K562 (cell line): Measurements from ENCODE around the gene BSX. TPM values are rescaled to one million over a fixed set of nuclear protein-coding genes. Genes with fewer than 3 reads are reported as not detected.

Source experiments
- ATAC-seq: fragments of 200-7000 bp; cut with Tn5 transposase; 3 replicates; pipeline ENCODE4 v1.9.1; 2020; ENCODE audit warnings: moderate library complexity
- BruUV-seq: library from RNA; stranded (reverse); fragments of 400-500 nt; replicated peaks from 2 replicates; lab custom pipeline; 2021; lab: Mats Ljungman, UMichigan
- CTCF ChIA-PET: fragments of 300-600 bp; formaldehyde crosslinking; extraction: SDS; loops from one replicate; lab custom pipeline; 2021; ENCODE audit warnings: low intra/inter-chr PET ratio; lab: Yijun Ruan, JAX
- POLR2A ChIA-PET: fragments of 300-600, 350-650 bp; sonication (Branson Sonifier 250); formaldehyde crosslinking; extraction: SDS; loops from one replicate; lab custom pipeline; 2021; ENCODE audit warnings: antibody characterized with exemption, inconsistent platforms; lab: Yijun Ruan, JAX
- DNase-seq, 4 experiments: peaks; one replicate each; pipeline versions ENCODE4 v3.0.0 to v3.0.0-alpha.2; 2011 to 2018; ENCODE audit warnings: low spot score in 3 of 4, mixed read lengths in 3 of 4; ENCODE audit errors: extremely low read depth in 1 of 4
- FAIRE-seq: peaks from 2 replicates; lab custom pipeline; 2011; peaks lifted over from hg19 to GRCh38; lab: Jason Lieb, UNC
- H2AFZ ChIP-seq: 2 replicates; pipeline ENCODE4 v1.6.0; 2011; ENCODE audit warnings: low read depth, low read length, control low read depth, inconsistent platforms
- H3K27ac ChIP-seq: fragments of 200-600 bp; 3 replicates; pipeline ENCODE4 v1.8.0; 2011; ENCODE audit warnings: low read depth, mild to moderate bottlenecking, control low read depth, inconsistent platforms, low read length, moderate library complexity, mixed read lengths; ENCODE audit errors: extremely low read depth
- H3K27me3 ChIP-seq, 2 experiments: fragments of 300-600 bp in 1 of 2; 2 replicates in 1 of 2; 3 replicates in 1 of 2; pipeline versions ENCODE4 v1.6.0 to v1.8.0; 2011; ENCODE audit warnings: inconsistent platforms in 2 of 2, low read length in 2 of 2, mild to moderate bottlenecking in 1 of 2, mixed read lengths in 1 of 2, moderate library complexity in 1 of 2; ENCODE audit not compliant: control insufficient read depth in 2 of 2, insufficient read depth in 2 of 2
- H3K36me3 ChIP-seq: fragments of 300-600 bp; 3 replicates; pipeline ENCODE4 v1.8.0; 2011; ENCODE audit warnings: mild to moderate bottlenecking, low read length, inconsistent platforms; ENCODE audit not compliant: control insufficient read depth, insufficient read depth
- H3K4me1 ChIP-seq, 2 experiments: fragments of 200-600 bp in 1 of 2; replicated peaks in 1 of 2; 2 replicates in 1 of 2; 3 replicates in 1 of 2; pipeline versions ENCODE4 v1.5.1 to v1.8.0; 2011; ENCODE audit warnings: inconsistent platforms in 2 of 2, low read length in 2 of 2, mild to moderate bottlenecking in 1 of 2, mixed read lengths in 1 of 2, moderate library complexity in 1 of 2; ENCODE audit not compliant: control insufficient read depth in 2 of 2, insufficient read depth in 2 of 2
- H3K4me2 ChIP-seq: 2 replicates; pipeline ENCODE4 v1.6.1; 2011; ENCODE audit warnings: low read length, control low read depth, inconsistent platforms, mixed read lengths; ENCODE audit not compliant: insufficient read depth
- H3K4me3 ChIP-seq: fragments of 200-600 bp; sonication (generic), shearing (Covaris generic); 2 replicates; pipeline ENCODE4 v1.5.1; 2016; ENCODE audit warnings: control low read depth, inconsistent platforms
- H3K79me2 ChIP-seq: fragments of 200-600 bp; 3 replicates; pipeline ENCODE4 v1.8.0; 2011; ENCODE audit warnings: low read length, inconsistent platforms; ENCODE audit not compliant: control insufficient read depth, insufficient read depth
- H3K9ac ChIP-seq, 2 experiments: 2 replicates each; pipeline versions ENCODE4 v1.6.0 to v1.6.1; 2011; ENCODE audit warnings: low read depth in 2 of 2, low read length in 2 of 2, control low read depth in 1 of 2, inconsistent platforms in 1 of 2, mild to moderate bottlenecking in 1 of 2, mixed read lengths in 1 of 2; ENCODE audit not compliant: insufficient read depth in 1 of 2
- H3K9me1 ChIP-seq: one replicate; pipeline ENCODE4 v1.6.0; 2011; ENCODE audit warnings: inconsistent platforms, mild to moderate bottlenecking, low read length, moderate library complexity; ENCODE audit not compliant: control insufficient read depth, insufficient read depth
- H3K9me3 ChIP-seq: replicated peaks from 2 replicates; pipeline ENCODE4 v1.5.1; 2011; ENCODE audit warnings: low read depth, low read length, inconsistent platforms; ENCODE audit not compliant: control insufficient read depth, insufficient read depth
- H4K20me1 ChIP-seq: replicated peaks from 2 replicates; pipeline ENCODE4 v1.6.1; 2011; ENCODE audit warnings: low read length, inconsistent platforms, mixed read lengths; ENCODE audit not compliant: control insufficient read depth, insufficient read depth
- CBX2 ChIP-seq: fragments of 200-600 bp; sonication (generic); IDR thresholded peaks from one replicate; pipeline ENCODE4 v1.6.1; 2012; ENCODE audit warnings: mild to moderate bottlenecking, low read length, inconsistent platforms; ENCODE audit not compliant: insufficient read depth, poor library complexity, severe bottlenecking
- HMG20B ChIP-seq: fragments of 250-450 bp; sonication (Bioruptor Pico); IDR thresholded peaks from 2 replicates; pipeline ENCODE4 v1.5.0; 2021; ENCODE audit warnings: mild to moderate bottlenecking
- HNRNPH1 ChIP-seq: fragments of 200-400 bp; formaldehyde crosslinking; optimal IDR thresholded peaks from 2 replicates; pipeline ENCODE3; 2017; ENCODE audit warnings: low read depth, mild to moderate bottlenecking, low read length, moderate library complexity
- KAT2B ChIP-seq: IDR thresholded peaks from one replicate; pipeline ENCODE4 v1.6.1; 2012; ENCODE audit warnings: low read depth, mild to moderate bottlenecking, control low read depth, inconsistent platforms, low read length, moderate library complexity
- KAT8 ChIP-seq: fragments of 450-650 bp; IDR thresholded peaks from 2 replicates; pipeline ENCODE4 v1.6.1; 2016; ENCODE audit warnings: low read depth, mild to moderate bottlenecking
- MTA2 ChIP-seq: fragments of 450-650 bp; IDR thresholded peaks from 2 replicates; pipeline ENCODE4 v1.6.1; 2016; ENCODE audit warnings: low read depth
- NCOA2 ChIP-seq, 2 experiments: fragments of 450-650 bp; IDR thresholded peaks; 2 replicates each; pipeline ENCODE4 v1.6.1; 2018; ENCODE audit warnings: mild to moderate bottlenecking in 2 of 2, moderate library complexity in 1 of 2; ENCODE audit not compliant: partially characterized antibody in 2 of 2
- NFYB ChIP-seq: IDR thresholded peaks from 2 replicates; pipeline ENCODE4 v1.6.1; 2011; ENCODE audit warnings: mild to moderate bottlenecking, moderate library complexity; ENCODE audit not compliant: insufficient read length; ENCODE audit errors: extremely low read depth
- NKRF ChIP-seq: fragments of 450-650 bp; IDR thresholded peaks from 2 replicates; pipeline ENCODE4 v1.6.1; 2016; ENCODE audit warnings: borderline replicate concordance
- PRPF4 ChIP-seq: fragments of 200-400 bp; formaldehyde crosslinking; IDR thresholded peaks from one replicate; pipeline ENCODE4 v1.6.1; 2017; ENCODE audit warnings: low read length, low read depth, mild to moderate bottlenecking; ENCODE audit not compliant: insufficient read depth, poor library complexity, severe bottlenecking
- SAFB2 ChIP-seq: fragments of 200-400 bp; formaldehyde crosslinking; IDR thresholded peaks from 2 replicates; pipeline ENCODE4 v1.6.1; 2018; ENCODE audit warnings: borderline replicate concordance, low read length, low read depth, moderate library complexity; ENCODE audit not compliant: severe bottlenecking
- TAL1 ChIP-seq: fragments of 450-650 bp; IDR thresholded peaks from 2 replicates; pipeline ENCODE4 v1.6.1; 2016; ENCODE audit warnings: mild to moderate bottlenecking
- ZNF134 ChIP-seq: fragments of 250-450 bp; sonication (Bioruptor Pico); conservative IDR thresholded peaks from 2 replicates; pipeline ENCODE4 v1.4.0; 2020
- ZNF347 ChIP-seq: fragments of 450-650 bp; formaldehyde crosslinking; IDR thresholded peaks from 2 replicates; pipeline ENCODE4 v1.4.0; 2020; ENCODE audit warnings: low read depth, mild to moderate bottlenecking, moderate library complexity
- WGBS: fragments of 100-300 bp; shearing (Covaris generic); methylation state at CpG from one replicate; pipeline ENCODE4 v1.1.6; 2016; ENCODE audit warnings: low coverage, mixed read lengths; ENCODE audit not compliant: insufficient coverage; ENCODE audit errors: missing lambda C conversion rate; 5-methylcytosine and 5-hydroxymethylcytosine counted together
- in situ Hi-C: fragments of 300-500 bp; cut with MboI; formaldehyde crosslinking; loops from 4 replicates; pipeline ENCODE4 v1.15.0; 2018; ENCODE audit warnings: inconsistent platforms, mixed read lengths
- intact Hi-C: fragments of 100-400 bp; cut with micrococcal nuclease; formaldehyde crosslinking; loops from 2 replicates; pipeline ENCODE4 v1.14.2; 2022
- polyA plus RNA-seq, 8 experiments: library from polyadenylated mRNA; depleted of rRNA in 4 of 8; stranded (reverse) in 5 of 8; unstranded in 3 of 8; fragments of >200 nt; fragmentation: Nextera tagmentation in 2 of 8; fragmentation: Illumina TruSeq in 1 of 8; extraction: Ambion mirVana in 2 of 8; extraction: Trizol in 1 of 8; gene quantifications; 2 replicates each; pipeline versions ENCODE4 v1.2.1 to v1.2.3, GENCODE V29; 2011 to 2014; ENCODE audit warnings: inconsistent platforms in 1 of 8, missing spikeins in 1 of 8
- total RNA-seq, 7 experiments: library from RNA; depleted of rRNA in 6 of 7; stranded (reverse); fragments of >200 nt in 6 of 7; fragmentation: Illumina TruSeq in 2 of 7; extraction: Trizol in 2 of 7; gene quantifications; 2 replicates each; pipeline versions ENCODE4 v1.2.1 to v1.2.3, GENCODE V29; 2011 to 2021; ENCODE audit warnings: low replicate concordance in 1 of 7
- TF ChIP-seq, protein P1 (sequence below): fragments of 250-450 bp; sonication (Bioruptor Pico); IDR thresholded peaks from 2 replicates; pipeline ENCODE4 v1.8.0; 2022; ENCODE audit warnings: inconsistent platforms

The BSX gene
- total and polyA plus RNA-seq, 9 of the 15 experiments (the other 6 are each of a cell fraction or from before 2014, with no cell fraction given) = not detected

DNA sequence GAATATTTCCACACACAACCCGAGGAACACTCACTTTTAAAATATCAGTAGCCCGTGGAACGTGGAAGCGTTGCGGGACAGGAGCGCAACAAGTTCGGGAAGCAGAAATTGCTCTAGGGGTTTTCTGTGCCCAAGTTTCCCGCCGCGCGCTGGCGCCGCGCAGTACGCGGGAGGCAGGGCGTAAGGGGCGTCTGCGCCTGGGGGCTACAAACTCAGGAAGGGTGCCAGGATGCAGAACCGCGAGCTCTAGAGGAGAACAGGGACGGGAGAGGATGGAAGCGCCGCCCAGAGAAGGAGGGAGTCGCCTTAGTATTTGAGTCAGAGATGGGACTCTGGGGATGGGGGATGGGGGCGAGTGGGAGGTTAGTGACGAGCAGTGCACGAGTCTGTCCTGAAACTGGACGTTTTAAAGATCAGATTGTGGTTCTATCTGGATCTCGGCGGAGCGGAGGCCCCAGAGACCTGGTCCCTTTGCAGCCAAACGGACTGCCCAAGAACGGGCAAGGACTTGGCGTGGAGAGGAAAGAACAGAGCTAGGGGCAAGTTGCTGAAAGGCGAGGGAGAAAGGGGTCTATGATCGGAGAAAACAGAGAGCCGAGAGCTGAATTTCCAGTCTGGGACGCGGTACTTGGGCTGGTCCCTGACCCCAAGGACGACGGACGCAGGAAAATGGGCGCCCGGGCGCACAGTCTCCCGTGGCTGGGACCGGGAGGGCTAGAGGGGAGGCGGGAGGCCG lies 4.7 kb downstream of the BSX start (continued):
- TF ChIP-seq, protein P1, sequence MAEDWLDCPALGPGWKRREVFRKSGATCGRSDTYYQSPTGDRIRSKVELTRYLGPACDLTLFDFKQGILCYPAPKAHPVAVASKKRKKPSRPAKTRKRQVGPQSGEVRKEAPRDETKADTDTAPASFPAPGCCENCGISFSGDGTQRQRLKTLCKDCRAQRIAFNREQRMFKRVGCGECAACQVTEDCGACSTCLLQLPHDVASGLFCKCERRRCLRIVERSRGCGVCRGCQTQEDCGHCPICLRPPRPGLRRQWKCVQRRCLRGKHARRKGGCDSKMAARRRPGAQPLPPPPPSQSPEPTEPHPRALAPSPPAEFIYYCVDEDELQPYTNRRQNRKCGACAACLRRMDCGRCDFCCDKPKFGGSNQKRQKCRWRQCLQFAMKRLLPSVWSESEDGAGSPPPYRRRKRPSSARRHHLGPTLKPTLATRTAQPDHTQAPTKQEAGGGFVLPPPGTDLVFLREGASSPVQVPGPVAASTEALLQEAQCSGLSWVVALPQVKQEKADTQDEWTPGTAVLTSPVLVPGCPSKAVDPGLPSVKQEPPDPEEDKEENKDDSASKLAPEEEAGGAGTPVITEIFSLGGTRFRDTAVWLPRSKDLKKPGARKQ (CRISPR knock-in tag) = no peak
- TF ChIP-seq TAL1 (no peak), HNRNPH1 (no peak), MTA2 (no peak), ZNF134 (CRISPR knock-in tag) (no peak), PRPF4 (no peak), SAFB2 (no peak), KAT2B (no peak)

GRCh38 chr11:122976061-122976733 lies 5.4 kb downstream of the BSX start:
- 0 out of 2 replicates have a peak, but pooled peaks cover 1% of the 10 kb centered on the region for H4K20me1 ChIP-seq
- H3K9me3 ChIP-seq = no peaks in the 10 kb centered on the region
- H3K9ac ChIP-seq = no peak overlapping the region
- no peak for ATAC-seq
- no peaks in the 10 kb centered on the region for H3K36me3 ChIP-seq
- no peaks in the 10 kb centered on the region for H3K79me2 ChIP-seq
- peaks cover 15 to 45% of the 10 kb centered on the region in 2 experiments for H3K27me3 ChIP-seq
- no peak overlapping the region for H2AFZ ChIP-seq
- H3K9me1 ChIP-seq = no peaks in the 10 kb centered on the region
- intact Hi-C loops = no loop called here
- in situ Hi-C loops = no loop called here
- H3K4me3 ChIP-seq = no peak overlapping the region
- FAIRE-seq = no peak
- H3K27ac ChIP-seq = no peak overlapping the region
- no peak overlapping the region for H3K4me2 ChIP-seq
- DNase-seq = no peak
- 2% methylated on average over 19 of the region's 21 CpGs for WGBS
- ChIA-PET CTCF (no interaction called here), POLR2A (no interaction called here)
- peaks cover 0 to 5% of the 10 kb centered on the region in 2 experiments; a peak in 1 of 5 replicates for H3K4me1 ChIP-seq
- no TSS peak for BruUV-seq
- TF ChIP-seq KAT8 (no peak), ZNF347 (CRISPR knock-in tag) (no peak), NKRF (no peak), CBX2 (no peak), HMG20B (CRISPR knock-in tag) (no peak), NFYB (no peak), NCOA2 (IDR thresholded peaks at IDR 0.05; ENCODE audit: partially characterized antibody in 2 of 2) (no peak)
- TF ChIP-seq, protein P1 (CRISPR knock-in tag) = no peak
